A673 (cell line): ENCODE results near the gene MGAT5.

ENCODE experiments used
- EZH2 ChIP-seq: fragments of 200-600 bp; sonication (generic); IDR thresholded peaks from 2 replicates; pipeline ENCODE4 v1.6.1; 2017; ENCODE audit warnings: borderline replicate concordance, low read depth, mild to moderate bottlenecking, mixed read lengths, antibody characterized with exemption, low read length; ENCODE audit not compliant: poor library complexity, severe bottlenecking
- TF ChIP-seq, protein P1 (sequence below): fragments of 300-800, 200-600 bp; sonication (generic); conservative IDR thresholded peaks from 2 replicates; pipeline ENCODE4 v1.5.1; 2017; ENCODE audit warnings: low read depth, mild to moderate bottlenecking, antibody characterized with exemption, low read length, moderate library complexity, mixed read lengths

DNA sequence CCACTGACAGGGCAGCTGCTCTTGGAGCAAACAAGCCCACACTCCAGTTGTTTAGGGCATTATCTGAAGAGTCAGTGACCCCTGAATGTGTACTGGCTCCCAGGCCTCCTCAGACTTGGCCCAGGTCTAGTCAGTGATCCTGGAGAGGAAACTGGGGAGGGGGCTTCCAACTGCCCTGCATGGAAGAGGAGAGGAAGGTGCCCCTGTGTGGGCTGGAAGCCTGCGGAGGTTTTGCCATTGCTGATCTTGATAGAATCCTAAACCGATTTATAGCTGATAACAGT lies 197.4 kb downstream of the MGAT5 start:
- TF ChIP-seq, protein P1, sequence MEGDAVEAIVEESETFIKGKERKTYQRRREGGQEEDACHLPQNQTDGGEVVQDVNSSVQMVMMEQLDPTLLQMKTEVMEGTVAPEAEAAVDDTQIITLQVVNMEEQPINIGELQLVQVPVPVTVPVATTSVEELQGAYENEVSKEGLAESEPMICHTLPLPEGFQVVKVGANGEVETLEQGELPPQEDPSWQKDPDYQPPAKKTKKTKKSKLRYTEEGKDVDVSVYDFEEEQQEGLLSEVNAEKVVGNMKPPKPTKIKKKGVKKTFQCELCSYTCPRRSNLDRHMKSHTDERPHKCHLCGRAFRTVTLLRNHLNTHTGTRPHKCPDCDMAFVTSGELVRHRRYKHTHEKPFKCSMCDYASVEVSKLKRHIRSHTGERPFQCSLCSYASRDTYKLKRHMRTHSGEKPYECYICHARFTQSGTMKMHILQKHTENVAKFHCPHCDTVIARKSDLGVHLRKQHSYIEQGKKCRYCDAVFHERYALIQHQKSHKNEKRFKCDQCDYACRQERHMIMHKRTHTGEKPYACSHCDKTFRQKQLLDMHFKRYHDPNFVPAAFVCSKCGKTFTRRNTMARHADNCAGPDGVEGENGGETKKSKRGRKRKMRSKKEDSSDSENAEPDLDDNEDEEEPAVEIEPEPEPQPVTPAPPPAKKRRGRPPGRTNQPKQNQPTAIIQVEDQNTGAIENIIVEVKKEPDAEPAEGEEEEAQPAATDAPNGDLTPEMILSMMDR, result no peak
- TF ChIP-seq EZH2, result no peak
